MM.1S (cell line): ENCODE measurements around the gene SF3B5.

Experiments
- CTCF ChIP-seq: fragments of 300-600 bp; sonication (generic); IDR thresholded peaks from 2 replicates; pipeline ENCODE4 v1.5.1; 2016; ENCODE audit warnings: antibody characterized with exemption, low read length, mixed read lengths
- EZH2 ChIP-seq: fragments of 300-600 bp; sonication (generic); optimal IDR thresholded peaks from 2 replicates; pipeline ENCODE3; 2017; ENCODE audit warnings: low read depth, mild to moderate bottlenecking, antibody characterized with exemption, low read length, mixed read lengths

- TF ChIP-seq CTCF (no peak), EZH2 (no peak)
Observed at GRCh38 chr6:144123836-144124235, 28.5 kb upstream of the SF3B5 start.
